Measurements from ENCODE around the gene ARL4C.

The ARL4C gene

DNA sequence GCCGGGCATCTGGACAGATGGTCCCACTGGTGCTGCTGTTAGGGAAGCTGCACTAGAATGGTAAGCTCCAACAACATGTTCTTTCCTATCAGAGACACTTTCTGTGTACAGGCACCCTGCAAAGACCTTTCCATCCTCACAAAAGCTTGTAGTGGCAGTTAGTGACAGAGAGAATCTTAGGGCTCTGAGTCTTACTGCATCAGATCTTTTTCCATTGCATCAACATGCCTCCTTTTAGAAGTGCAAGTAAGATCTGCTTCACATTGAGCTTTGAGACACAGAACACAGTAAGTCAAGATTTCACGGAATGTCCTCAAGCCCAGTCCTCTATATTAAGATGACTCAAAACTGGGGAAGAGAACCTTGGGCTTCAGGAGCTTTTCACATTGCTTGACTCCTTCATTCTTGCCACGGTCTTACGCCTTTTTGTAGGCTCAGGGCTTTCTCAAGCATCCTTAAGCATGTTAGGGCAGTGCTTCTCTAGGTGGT is 52.6 kb downstream of the ARL4C start:
- DNase-seq: no peak
